ENCODE results near the gene S100A8.

- TF ChIP-seq CTCF (IDR thresholded peaks at IDR 0.05) = no peak
- no peak for TF ChIP-seq POLR2A (IDR thresholded peaks at IDR 0.05)
These were observed 40.1 kb upstream of the S100A8 start for GRCh38 chr1:153431002-153431401.
